Stimulated activated naive B cell treated with anti-CD40 and anti-IgM and Interleukin-4, amounts not matched to agents 10 μg/mL and 1 μg/mL and 100 μg/mL, for 72 hours (primary cell): Measurements from ENCODE around the gene ANKDD1A.

Source experiments
- ATAC-seq, 2 donors: fragments of 150-1000 bp; cut with Tn5 transposase; replicated peaks; 2 replicates each; pipeline ENCODE4 v1.10.0; 2021; ENCODE audit warnings: moderate library complexity in 1 of 2
- DNase-seq: peaks from one replicate; pipeline ENCODE4 v3.0.0; 2021
- H3K27ac Mint-ChIP-seq: one replicate; pipeline ENCODE4 v1.8.0; 2022; ENCODE audit warnings: mild to moderate bottlenecking, mixed read lengths
- H3K27me3 Mint-ChIP-seq, 2 donors: one replicate each; pipeline ENCODE4 v1.8.0; 2022; ENCODE audit warnings: mixed read lengths in 2 of 2
- H3K36me3 Mint-ChIP-seq, 2 donors: one replicate each; pipeline ENCODE4 v1.8.0; 2022; ENCODE audit warnings: mixed read lengths in 2 of 2, mild to moderate bottlenecking in 1 of 2
- H3K4me1 Mint-ChIP-seq, 2 donors: one replicate each; pipeline ENCODE4 v1.8.0; 2022; ENCODE audit warnings: mixed read lengths in 2 of 2, mild to moderate bottlenecking in 1 of 2
- H3K4me3 Mint-ChIP-seq, 2 donors: one replicate each; pipeline ENCODE4 v1.8.0; 2022; ENCODE audit warnings: mild to moderate bottlenecking in 2 of 2, mixed read lengths in 2 of 2, moderate library complexity in 1 of 2
- H3K9me3 Mint-ChIP-seq, 2 donors: one replicate each; pipeline ENCODE4 v1.8.0; 2022; ENCODE audit warnings: mixed read lengths in 2 of 2, mild to moderate bottlenecking in 1 of 2

ANKDD1A gene

DNA sequence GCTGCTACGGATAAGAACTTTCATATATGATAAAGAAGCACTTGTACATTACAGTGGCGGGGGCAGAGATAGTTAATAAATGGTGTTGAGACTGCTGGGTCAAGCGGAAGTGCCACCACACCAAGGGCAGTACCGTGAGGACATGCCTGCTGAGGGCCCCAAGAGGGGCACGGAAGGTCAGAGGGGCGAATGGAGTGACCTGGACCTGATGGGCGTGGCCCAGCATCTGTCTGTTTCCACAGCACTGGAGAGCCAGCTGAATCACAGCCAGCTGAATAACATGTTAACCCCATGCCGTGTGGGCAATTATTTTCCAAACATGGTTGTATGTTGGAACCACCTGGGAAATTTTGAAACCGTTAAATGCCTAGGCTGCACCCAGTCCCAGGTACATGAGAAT, 37.2 kb downstream of the ANKDD1A start:
- ATAC-seq (no peak), DNase-seq (no peak)
- Mint-ChIP-seq H3K27me3 (no peaks in the 10 kb centered on the region), H3K27ac (peak overlapping the region; percentile 51), H3K4me1 (peaks cover 24 to 32% of the 10 kb centered on the region in 2 donors), H3K4me3 (no peak overlapping the region), H3K9me3 (peaks cover 24 to 25% of the 10 kb centered on the region in 2 donors), H3K36me3 (peaks cover 10 to 35% of the 10 kb centered on the region in 2 donors)

DNA sequence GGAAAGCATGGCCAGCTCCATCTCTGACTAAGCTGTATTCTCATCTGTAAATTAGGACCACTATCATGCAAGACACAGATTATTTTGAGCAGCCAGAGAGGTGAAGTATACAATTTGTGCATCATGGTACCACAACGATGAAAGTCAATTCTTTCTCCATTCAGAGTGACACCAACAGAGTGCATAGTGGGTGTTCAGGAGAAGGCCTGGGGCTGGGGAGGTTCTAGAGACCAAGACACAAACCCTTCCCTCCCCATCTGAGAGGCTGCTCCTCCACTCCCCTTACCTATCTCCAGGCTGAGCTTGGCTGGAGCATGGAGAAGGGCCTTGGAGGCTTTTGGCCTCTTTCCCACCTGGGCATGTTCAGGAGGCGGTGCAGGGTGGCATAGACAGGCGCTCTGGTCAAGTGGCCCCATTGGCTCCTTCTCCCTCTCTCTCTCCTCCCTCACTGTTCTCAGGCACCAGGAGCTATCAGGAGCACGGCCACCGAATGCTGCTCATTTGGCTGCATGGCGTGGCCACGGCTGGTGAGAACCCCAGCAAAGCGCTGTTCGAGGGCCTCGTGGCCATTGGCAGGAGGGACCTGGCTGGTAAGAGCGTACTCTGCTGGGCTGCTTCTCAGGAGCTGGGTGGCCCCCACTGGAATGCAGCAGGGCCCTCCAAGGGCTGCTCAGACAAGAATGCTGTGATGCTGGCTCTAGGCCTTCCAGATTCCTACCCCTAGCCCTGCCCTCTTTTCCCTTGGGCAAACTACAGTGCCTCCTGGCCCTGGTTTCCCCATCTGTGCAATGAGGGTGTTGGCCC, 37.9 kb downstream of the ANKDD1A start:
- Mint-ChIP-seq H3K27ac (peak overlapping the region; percentile 51), H3K4me3 (no peak overlapping the region), H3K27me3 (no peaks in the 10 kb centered on the region), H3K4me1 (peaks cover 31 to 39% of the 10 kb centered on the region in 2 donors), H3K9me3 (peaks cover 31% of the 10 kb centered on the region in 2 donors), H3K36me3 (peaks cover 14 to 42% of the 10 kb centered on the region in 2 donors)
- ATAC-seq (peak in 1 of 2 donors; percentile 33), DNase-seq (no peak)

DNA sequence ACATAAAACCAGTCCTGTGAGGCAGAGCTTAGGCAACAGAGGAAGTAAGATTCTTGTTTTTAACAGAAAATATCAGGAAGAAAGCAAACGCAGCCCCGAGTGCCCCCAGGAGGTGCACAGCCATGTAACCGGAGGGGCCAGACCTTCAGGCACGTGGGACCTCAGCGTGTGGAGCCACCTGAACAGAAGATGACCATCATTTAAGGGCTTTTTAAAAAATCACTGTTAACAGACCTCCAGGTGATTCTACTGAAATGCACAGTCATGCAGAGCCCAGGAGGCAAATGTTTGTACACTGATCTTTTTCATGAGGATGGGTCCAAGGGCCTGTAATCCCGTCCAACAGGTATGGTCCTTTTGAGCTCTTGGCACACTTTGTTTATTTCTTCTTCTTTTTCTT, 39.2 kb downstream of the ANKDD1A start:
- no peak for DNase-seq
- peaks cover 36 to 45% of the 10 kb centered on the region in 2 donors for H3K4me1 Mint-ChIP-seq
- no peaks in the 10 kb centered on the region for H3K27me3 Mint-ChIP-seq
- ATAC-seq: peak; percentile 45 to 53
- H3K4me3 Mint-ChIP-seq: no peak overlapping the region
- peak overlapping the region; percentile 83 for H3K27ac Mint-ChIP-seq
- peaks cover 19 to 51% of the 10 kb centered on the region in 2 donors for H3K36me3 Mint-ChIP-seq
- H3K9me3 Mint-ChIP-seq: peaks cover 35 to 36% of the 10 kb centered on the region in 2 donors

DNA sequence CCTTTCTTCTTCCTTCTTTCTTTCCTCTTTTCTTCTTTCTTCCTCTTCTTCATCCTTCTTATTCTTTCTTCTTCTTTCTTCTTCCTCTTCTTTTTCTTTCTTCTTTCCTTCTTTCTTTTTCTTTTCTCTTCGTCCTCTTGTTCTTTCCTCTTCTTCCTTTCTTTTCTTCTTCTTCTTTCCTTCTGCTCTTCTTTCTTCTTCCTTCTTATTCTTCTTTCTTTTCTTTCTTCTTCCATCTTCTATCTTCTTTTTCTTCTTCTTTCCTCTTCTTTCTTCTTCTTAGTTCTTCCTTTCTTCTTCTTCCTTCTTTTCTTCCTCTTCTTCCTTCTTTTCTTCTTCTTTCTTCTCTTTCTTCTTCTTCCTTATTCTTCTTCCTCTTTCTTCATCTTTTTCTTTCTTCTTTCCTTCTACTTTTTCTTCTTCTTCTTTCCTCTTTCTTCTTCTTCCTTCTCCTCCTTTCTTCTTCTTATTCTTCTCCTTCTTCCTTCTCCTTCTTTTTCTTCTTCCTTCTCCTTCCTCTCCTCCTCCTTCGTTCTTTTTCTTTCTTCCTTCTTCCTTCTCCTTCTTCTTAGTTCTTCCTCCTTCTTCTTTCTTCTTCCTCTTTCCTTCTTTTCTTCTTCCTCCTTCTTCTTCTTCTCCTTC, 40.2 kb downstream of the ANKDD1A start:
- no peak overlapping the region for H3K4me3 Mint-ChIP-seq
- no peak for ATAC-seq

DNA sequence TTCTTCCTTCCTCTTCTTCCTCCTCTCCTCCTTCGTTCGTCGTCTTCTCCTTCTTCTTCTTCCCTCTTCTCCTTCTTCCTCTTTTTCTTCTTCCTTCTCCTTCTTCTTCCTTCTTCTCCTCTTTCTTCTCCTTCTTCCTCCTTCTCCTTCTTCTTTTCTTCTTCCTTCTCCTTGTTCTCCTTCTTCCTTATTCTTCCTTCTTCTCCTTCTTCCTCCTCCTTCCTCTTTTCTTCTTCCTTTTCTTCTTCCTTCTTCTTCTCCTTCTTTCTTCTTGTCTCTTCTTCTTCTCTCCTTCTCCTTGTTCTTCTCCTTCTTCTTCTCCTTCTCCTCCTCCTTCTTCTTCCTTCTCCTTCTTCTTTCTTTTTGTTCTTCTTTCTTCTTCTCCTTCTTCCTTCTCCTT, 42.7 kb downstream of the ANKDD1A start:
- Mint-ChIP-seq H3K4me3 (no peak overlapping the region), H3K27ac (peak overlapping the region; percentile 83), H3K27me3 (no peaks in the 10 kb centered on the region), H3K4me1 (peaks cover 36 to 45% of the 10 kb centered on the region in 2 donors), H3K36me3 (peaks cover 30 to 72% of the 10 kb centered on the region in 2 donors), H3K9me3 (peaks cover 35 to 36% of the 10 kb centered on the region in 2 donors)
- no peak for ATAC-seq
- no peak for DNase-seq

More for the DNA sequence above, 40.2 kb downstream of the ANKDD1A start:
- no peak for DNase-seq
- Mint-ChIP-seq H3K9me3 (peaks cover 35 to 36% of the 10 kb centered on the region in 2 donors), H3K4me1 (peaks cover 36 to 45% of the 10 kb centered on the region in 2 donors), H3K27ac (peak overlapping the region; percentile 53), H3K36me3 (peaks cover 20 to 55% of the 10 kb centered on the region in 2 donors), H3K27me3 (no peaks in the 10 kb centered on the region)

DNA sequence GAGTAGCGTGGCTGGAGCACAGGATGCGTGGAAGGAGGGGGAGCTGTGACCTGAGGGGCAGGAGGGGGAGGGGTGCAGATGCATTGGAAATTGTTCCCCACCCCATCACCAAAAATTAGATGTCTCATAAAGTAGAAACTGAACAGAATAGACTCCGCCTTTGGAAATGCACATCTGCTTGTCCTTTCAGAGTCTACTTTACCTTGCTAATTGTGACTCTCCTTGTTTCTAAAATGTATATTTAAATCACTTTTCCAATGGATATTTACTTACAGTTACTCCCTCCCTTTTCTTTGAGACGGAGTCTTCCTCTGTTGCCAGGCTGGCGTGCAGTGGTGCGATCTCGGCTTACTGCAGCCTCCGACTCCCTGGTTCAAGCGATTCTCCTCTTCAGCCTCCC, 47.4 kb downstream of the ANKDD1A start:
- no peak for ATAC-seq
- Mint-ChIP-seq H3K27ac (no peak overlapping the region), H3K4me1 (peaks cover 10 to 11% of the 10 kb centered on the region in 2 donors), H3K4me3 (no peak overlapping the region), H3K9me3 (peaks cover 9% of the 10 kb centered on the region in 2 donors), H3K27me3 (no peaks in the 10 kb centered on the region), H3K36me3 (peaks cover 45 to 72% of the 10 kb centered on the region in 2 donors)
- no peak for DNase-seq

DNA sequence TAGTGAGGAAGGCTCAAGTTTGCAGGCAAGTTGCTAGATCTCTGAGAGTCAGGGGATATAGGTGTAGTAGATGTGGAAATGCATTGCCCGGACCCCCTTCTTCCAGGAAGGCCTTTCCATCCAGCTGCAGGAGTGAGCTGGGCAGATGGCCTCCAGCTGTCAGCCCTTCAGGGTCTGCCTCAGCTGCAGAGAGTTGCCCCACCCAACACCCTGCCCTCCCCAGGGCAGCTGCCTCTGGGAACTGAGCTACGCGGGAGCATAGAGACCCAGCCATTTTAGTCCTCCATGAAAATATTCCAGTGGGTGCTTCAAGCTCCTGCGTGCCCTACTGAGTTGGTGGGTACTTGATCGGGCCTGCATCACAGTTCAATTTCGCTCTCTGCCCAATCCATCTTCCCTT, 48.5 kb downstream of the ANKDD1A start:
- Mint-ChIP-seq H3K9me3 (no peaks in the 10 kb centered on the region), H3K4me1 (peaks cover 0 to under 1% of the 10 kb centered on the region in 2 donors), H3K4me3 (no peak overlapping the region), H3K36me3 (peaks cover 44 to 71% of the 10 kb centered on the region in 2 donors), H3K27me3 (no peaks in the 10 kb centered on the region), H3K27ac (no peak overlapping the region)
- ATAC-seq (no peak), DNase-seq (no peak)

DNA sequence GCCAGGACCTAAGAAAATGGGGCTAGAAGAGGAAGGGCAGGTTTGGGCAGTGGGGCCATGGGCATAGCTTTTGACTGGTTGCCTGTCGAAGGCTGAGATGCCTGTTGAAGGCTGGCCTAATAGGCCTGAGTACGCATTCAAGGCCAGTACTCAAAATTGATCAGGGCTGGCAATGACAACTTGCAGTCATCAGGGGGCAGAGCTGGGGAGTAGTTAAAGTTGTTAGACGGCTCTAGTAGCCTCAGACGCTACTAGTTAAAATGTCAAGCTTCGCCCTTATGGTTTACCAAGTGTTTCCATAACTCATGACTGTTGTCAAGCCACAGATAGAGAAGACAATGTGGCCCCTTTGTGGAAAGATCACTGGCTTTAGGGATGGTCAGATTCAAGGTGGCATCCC, 49.3 kb downstream of the ANKDD1A start:
- no peak overlapping the region for H3K4me3 Mint-ChIP-seq
- ATAC-seq (no peak), DNase-seq (no peak)
- peaks cover 47 to 66% of the 10 kb centered on the region in 2 donors for H3K36me3 Mint-ChIP-seq
- H3K27ac Mint-ChIP-seq: no peak overlapping the region
- no peaks in the 10 kb centered on the region for H3K9me3 Mint-ChIP-seq
- H3K27me3 Mint-ChIP-seq: no peaks in the 10 kb centered on the region
- H3K4me1 Mint-ChIP-seq: no peaks in the 10 kb centered on the region

DNA sequence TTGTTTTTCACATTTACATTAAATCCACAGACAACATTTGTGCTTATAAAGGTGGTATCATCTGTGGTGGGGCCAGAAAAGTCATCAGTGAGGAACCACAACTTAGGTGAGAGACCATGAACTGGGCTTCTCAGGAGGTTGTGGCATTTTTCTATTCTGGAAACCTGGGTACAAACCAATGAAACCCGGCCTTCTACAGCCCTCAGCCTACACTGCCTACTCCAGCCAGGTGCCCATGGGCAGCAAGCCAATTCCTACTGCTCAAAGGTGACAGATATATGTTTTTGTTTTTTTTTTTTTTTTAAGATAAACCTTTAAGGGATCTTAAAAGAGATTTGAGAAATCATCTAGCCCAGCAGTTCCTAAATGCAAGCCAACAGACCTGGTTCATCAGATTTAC, 57.7 kb downstream of the ANKDD1A start:
- no peaks in the 10 kb centered on the region for H3K4me1 Mint-ChIP-seq
- peaks cover 28 to 38% of the 10 kb centered on the region in 2 donors for H3K36me3 Mint-ChIP-seq
- H3K27ac Mint-ChIP-seq: no peak overlapping the region
- no peak for DNase-seq
- no peak for ATAC-seq
- H3K9me3 Mint-ChIP-seq: no peaks in the 10 kb centered on the region
- H3K4me3 Mint-ChIP-seq: no peak overlapping the region
- no peaks in the 10 kb centered on the region for H3K27me3 Mint-ChIP-seq

DNA sequence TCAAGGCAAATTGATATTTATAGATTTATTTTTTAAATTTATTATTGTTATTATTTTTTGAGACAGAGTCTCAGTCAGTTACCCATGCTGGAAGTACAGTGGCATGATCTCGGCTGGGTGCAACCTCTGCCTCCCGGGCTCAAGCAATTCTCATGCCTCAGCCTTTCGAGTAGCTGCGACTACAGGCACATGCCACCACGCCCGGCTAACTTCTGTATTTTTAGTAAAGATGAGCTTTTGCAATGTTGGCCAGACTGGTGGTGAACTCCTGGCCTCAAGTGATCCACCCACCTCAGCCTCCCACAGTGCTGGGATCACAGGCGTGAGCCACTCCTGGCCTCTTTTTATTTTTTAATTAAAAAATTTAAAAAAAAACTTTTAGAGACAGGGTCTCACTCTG, 59.0 kb downstream of the ANKDD1A start:
- no peak overlapping the region for H3K4me3 Mint-ChIP-seq
- H3K27me3 Mint-ChIP-seq: no peaks in the 10 kb centered on the region
- DNase-seq (no peak), ATAC-seq (no peak)
- no peaks in the 10 kb centered on the region for H3K9me3 Mint-ChIP-seq
- H3K36me3 Mint-ChIP-seq: peaks cover 22 to 36% of the 10 kb centered on the region in 2 donors
- H3K4me1 Mint-ChIP-seq: no peaks in the 10 kb centered on the region
- no peak overlapping the region for H3K27ac Mint-ChIP-seq

DNA sequence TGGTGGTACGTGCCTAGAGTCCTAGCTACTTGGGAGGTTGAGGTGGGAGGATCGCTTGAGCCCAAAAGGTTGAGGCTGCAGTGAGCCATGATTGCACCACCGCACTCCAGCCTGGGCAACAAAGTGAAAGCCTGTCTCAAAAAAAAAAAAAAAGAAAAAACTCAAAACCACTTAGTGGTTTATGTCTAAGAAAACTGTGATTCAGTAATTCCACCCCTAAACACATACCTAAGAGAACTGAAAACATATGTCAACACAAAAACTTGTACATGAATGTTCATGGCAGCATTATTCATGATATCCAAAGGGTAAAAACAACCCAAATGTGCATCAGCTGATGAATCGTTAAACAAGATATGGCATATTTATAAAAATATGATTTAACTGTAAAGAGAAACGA, 63.7 kb downstream of the ANKDD1A start:
- H3K4me3 Mint-ChIP-seq: no peak overlapping the region
- no peaks in the 10 kb centered on the region for H3K4me1 Mint-ChIP-seq
- no peak overlapping the region for H3K27ac Mint-ChIP-seq
- H3K27me3 Mint-ChIP-seq: no peaks in the 10 kb centered on the region
- no peaks in the 10 kb centered on the region for H3K9me3 Mint-ChIP-seq
- no peak for ATAC-seq
- H3K36me3 Mint-ChIP-seq: peaks cover 23 to 41% of the 10 kb centered on the region in 2 donors
- DNase-seq: no peak

DNA sequence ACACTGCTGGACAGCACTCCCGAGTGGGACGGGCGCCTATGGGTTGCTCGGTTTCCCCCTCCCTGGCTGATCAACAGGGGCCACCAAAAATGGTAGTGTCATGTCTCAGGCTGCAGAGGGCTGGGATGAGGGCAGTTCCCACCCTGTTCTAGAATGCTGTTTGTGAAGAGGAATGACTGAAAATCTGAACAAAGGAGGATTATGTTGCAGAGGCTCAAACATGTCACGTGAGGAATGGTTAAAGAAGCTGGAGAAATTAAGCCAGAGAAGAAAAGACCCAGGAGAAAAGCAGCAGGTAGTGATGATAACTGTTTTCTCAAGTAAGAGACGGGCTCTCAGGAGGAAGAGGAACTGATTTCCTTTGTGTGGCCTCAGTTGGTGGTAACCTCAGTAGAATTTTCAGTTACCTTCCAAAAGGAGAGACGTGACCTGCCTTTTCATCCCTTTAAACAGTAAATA, 67.6 kb downstream of the ANKDD1A start:
- DNase-seq: no peak
- Mint-ChIP-seq H3K27ac (no peak overlapping the region), H3K27me3 (no peaks in the 10 kb centered on the region), H3K9me3 (no peaks in the 10 kb centered on the region), H3K4me1 (peaks cover 2 to 11% of the 10 kb centered on the region in 2 donors), H3K36me3 (peaks cover 18 to 44% of the 10 kb centered on the region in 2 donors), H3K4me3 (no peak overlapping the region)
- no peak for ATAC-seq

DNA sequence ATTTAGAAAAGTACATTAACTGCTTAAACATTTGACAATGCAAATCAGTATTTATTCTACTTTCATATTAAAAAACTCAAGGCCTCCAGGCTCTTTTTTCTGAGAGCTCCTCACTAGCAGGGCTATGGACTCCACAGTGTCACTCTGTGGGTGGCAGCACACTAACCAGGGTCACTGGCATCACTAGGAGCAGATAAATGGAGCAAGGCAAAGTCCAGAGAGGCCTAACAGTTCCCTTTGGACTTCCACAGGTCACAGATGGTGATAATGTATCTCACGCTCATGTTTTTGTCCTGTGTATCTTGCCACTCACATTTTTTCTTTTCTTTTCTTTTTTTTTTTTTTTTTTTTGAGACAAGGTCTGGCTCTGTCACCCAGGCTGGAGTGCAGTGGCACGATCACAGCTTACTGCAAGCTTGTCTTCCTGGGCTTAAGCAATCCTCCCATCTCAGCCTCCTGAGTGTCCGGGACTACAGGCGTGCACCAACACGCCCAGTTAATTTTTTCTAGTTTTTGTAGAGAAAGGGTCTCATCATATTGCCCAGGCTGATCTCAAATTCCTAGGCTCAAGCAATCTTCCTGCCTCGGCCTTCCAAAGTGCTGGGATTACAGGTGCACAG, 70.2 kb downstream of the ANKDD1A start:
- no peak for DNase-seq

DNA sequence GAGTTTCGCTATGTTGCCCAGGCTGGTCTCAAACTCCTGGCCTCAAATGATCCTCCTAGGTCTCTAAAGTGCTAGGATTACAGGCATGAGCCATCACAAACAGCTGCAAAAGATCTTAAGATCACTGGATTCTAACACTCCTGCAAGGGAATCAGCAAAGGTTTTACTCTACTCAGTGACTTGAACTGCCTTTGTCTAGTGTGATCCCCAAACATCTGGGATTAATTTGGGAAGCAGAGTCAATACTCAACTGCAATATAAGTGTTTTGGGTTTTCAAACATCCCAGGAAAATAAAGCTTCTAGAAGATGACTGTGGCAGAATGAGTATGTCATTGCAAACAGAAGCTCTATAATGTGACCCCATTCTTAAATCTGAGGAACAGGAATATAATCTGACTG, 70.8 kb downstream of the ANKDD1A start:
- H3K27me3 Mint-ChIP-seq: no peaks in the 10 kb centered on the region
- H3K27ac Mint-ChIP-seq: no peak overlapping the region
- H3K4me1 Mint-ChIP-seq: peaks cover 20 to 36% of the 10 kb centered on the region in 2 donors
- no peak for DNase-seq
- ATAC-seq: no peak
- peaks cover 27 to 41% of the 10 kb centered on the region in 2 donors for H3K36me3 Mint-ChIP-seq
- no peak overlapping the region for H3K4me3 Mint-ChIP-seq
- H3K9me3 Mint-ChIP-seq: no peaks in the 10 kb centered on the region

More for the DNA sequence above, 70.2 kb downstream of the ANKDD1A start:
- Mint-ChIP-seq H3K27me3 (no peaks in the 10 kb centered on the region), H3K4me1 (peaks cover 17 to 31% of the 10 kb centered on the region in 2 donors), H3K36me3 (peaks cover 23 to 42% of the 10 kb centered on the region in 2 donors), H3K9me3 (no peaks in the 10 kb centered on the region), H3K4me3 (no peak overlapping the region), H3K27ac (no peak overlapping the region)
- ATAC-seq: no peak
